HFFc6 (cell line): ENCODE data around the gene HMGXB3. TPM values are rescaled to one million over a fixed set of nuclear protein-coding genes. Genes with fewer than 3 reads are reported as not detected.

Source experiments
- DNase-seq: peaks from one replicate; pipeline ENCODE4 v3.0.0-alpha.2; 2018
- H3K27ac Mint-ChIP-seq: 2 replicates; pipeline ENCODE4 v1.8.0; 2020; ENCODE audit warnings: mild to moderate bottlenecking, mixed read lengths
- H3K27me3 Mint-ChIP-seq: 2 replicates; pipeline ENCODE4 v1.8.0; 2021; ENCODE audit warnings: mild to moderate bottlenecking, moderate library complexity, mixed read lengths; ENCODE audit not compliant: insufficient read depth
- H3K36me3 Mint-ChIP-seq: 2 replicates; pipeline ENCODE4 v1.8.0; 2021; ENCODE audit warnings: low read depth, mixed read lengths
- H3K4me1 Mint-ChIP-seq: 2 replicates; pipeline ENCODE4 v1.8.0; 2020; ENCODE audit warnings: low read depth, mixed read lengths
- H3K4me3 Mint-ChIP-seq: 2 replicates; pipeline ENCODE4 v1.8.0; 2020; ENCODE audit warnings: mild to moderate bottlenecking, moderate library complexity, mixed read lengths
- H3K9me3 Mint-ChIP-seq: 2 replicates; pipeline ENCODE4 v1.8.0; 2020; ENCODE audit warnings: mild to moderate bottlenecking, mixed read lengths
- total RNA-seq, 6 experiments: library from RNA; stranded (reverse); fragmentation: NEBNext Ultra II Directional; extraction: Animal tissue kit (Norgen Biotek cat#: 25700); gene quantifications; 2 replicates in 1 of 6; 3 replicates in 5 of 6; pipeline ENCODE4 v1.2.3, GENCODE V29; 2021
- TF ChIP-seq, protein P1 (sequence below): fragments of 200-600 bp; sonication (generic); IDR thresholded peaks from 2 replicates; pipeline ENCODE4 v1.5.0; 2021; ENCODE audit warnings: antibody characterized with exemption, mild to moderate bottlenecking

Gene HMGXB3
- total RNA-seq, 6 experiments from 2014 or later = 38.2 to 42.5 (median 40.5) TPM

GRCh38 chr5:149975409-149975808 lies 25.1 kb upstream of the HMGXB3 start:
- no peak overlapping the region for H3K4me3 Mint-ChIP-seq
- no peaks in the 10 kb centered on the region for H3K27me3 Mint-ChIP-seq
- no peak overlapping the region for H3K27ac Mint-ChIP-seq
- TF ChIP-seq, protein P1, sequence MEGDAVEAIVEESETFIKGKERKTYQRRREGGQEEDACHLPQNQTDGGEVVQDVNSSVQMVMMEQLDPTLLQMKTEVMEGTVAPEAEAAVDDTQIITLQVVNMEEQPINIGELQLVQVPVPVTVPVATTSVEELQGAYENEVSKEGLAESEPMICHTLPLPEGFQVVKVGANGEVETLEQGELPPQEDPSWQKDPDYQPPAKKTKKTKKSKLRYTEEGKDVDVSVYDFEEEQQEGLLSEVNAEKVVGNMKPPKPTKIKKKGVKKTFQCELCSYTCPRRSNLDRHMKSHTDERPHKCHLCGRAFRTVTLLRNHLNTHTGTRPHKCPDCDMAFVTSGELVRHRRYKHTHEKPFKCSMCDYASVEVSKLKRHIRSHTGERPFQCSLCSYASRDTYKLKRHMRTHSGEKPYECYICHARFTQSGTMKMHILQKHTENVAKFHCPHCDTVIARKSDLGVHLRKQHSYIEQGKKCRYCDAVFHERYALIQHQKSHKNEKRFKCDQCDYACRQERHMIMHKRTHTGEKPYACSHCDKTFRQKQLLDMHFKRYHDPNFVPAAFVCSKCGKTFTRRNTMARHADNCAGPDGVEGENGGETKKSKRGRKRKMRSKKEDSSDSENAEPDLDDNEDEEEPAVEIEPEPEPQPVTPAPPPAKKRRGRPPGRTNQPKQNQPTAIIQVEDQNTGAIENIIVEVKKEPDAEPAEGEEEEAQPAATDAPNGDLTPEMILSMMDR = no peak
- no peaks in the 10 kb centered on the region for H3K9me3 Mint-ChIP-seq
- DNase-seq = no peak
- H3K4me1 Mint-ChIP-seq = peaks cover 12% of the 10 kb centered on the region
- peaks cover 4% of the 10 kb centered on the region for H3K36me3 Mint-ChIP-seq

DNA sequence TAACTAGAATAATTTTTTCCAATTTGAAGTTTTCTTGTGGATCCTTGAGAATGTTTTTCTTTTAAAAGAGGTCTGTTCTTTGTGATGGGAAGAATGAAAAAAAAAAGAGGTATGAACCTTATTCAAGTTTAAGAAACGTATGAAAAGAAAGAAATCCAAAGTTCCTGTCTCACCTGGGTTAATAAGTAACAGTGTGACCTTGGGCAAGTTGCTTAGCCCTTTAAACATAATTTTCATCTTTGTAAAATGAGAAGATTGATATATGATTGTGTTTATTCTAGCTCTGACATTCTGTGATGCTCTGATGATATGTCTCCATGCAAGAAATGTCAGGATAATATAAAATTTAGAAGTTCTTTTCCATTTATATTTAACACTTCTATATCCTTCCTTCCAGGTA lies 20.6 kb upstream of the HMGXB3 start:
- Mint-ChIP-seq H3K4me3 (no peak overlapping the region), H3K4me1 (peaks cover 12% of the 10 kb centered on the region), H3K9me3 (no peaks in the 10 kb centered on the region), H3K36me3 (peaks cover 9% of the 10 kb centered on the region), H3K27ac (no peak overlapping the region), H3K27me3 (no peaks in the 10 kb centered on the region)
- no peak for DNase-seq
- TF ChIP-seq, protein P1 = no peak

DNA sequence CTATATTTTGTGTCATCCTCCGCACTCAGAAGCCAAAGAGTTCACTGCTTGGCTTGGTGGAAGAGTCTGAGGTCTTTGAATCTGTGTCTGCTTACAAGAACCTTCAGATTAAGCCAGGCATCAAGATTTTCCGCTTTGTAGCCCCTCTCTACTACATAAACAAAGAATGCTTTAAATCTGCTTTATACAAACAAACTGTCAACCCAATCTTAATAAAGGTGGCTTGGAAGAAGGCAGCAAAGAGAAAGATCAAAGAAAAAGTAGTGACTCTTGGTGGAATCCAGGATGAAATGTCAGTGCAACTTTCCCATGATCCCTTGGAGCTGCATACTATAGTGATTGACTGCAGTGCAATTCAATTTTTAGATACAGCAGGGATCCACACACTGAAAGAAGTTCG lies 19.3 kb upstream of the HMGXB3 start:
- TF ChIP-seq, protein P1 = no peak
- DNase-seq = no peak
- no peak overlapping the region for H3K4me3 Mint-ChIP-seq
- H3K27ac Mint-ChIP-seq = no peak overlapping the region
- H3K27me3 Mint-ChIP-seq = no peaks in the 10 kb centered on the region
- H3K36me3 Mint-ChIP-seq = peaks cover 9% of the 10 kb centered on the region
- peaks cover 7% of the 10 kb centered on the region for H3K4me1 Mint-ChIP-seq
- no peaks in the 10 kb centered on the region for H3K9me3 Mint-ChIP-seq

- no peak for DNase-seq
- no peaks in the 10 kb centered on the region for H3K4me1 Mint-ChIP-seq
- H3K27ac Mint-ChIP-seq = no peak overlapping the region
- no peak overlapping the region for H3K4me3 Mint-ChIP-seq
- H3K36me3 Mint-ChIP-seq = peaks cover 7% of the 10 kb centered on the region
- H3K27me3 Mint-ChIP-seq = no peaks in the 10 kb centered on the region
- TF ChIP-seq, protein P1 = no peak
- no peaks in the 10 kb centered on the region for H3K9me3 Mint-ChIP-seq
Observed at GRCh38 chr5:149982505-149982904, 18.0 kb upstream of the HMGXB3 start.

DNA sequence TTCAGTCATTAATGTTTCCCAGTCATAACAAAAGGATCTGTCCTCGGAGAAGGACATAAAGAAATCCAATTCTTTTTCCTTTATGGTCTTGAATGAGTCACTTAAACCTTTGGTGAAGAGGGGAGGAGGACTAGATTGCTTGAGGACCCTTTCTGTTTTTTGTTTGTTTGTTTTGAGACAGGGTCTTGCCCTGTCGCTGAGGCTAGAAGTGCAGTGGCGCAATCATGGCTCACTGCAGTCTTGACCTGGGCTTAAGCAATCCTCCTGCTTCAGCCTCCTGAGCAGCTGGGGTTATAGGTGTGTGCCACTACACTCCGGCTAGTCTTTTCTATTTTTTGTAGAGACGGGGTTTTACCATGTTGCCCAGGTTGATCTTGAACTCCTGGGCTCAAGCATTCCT lies 12.4 kb upstream of the HMGXB3 start:
- peaks cover 10% of the 10 kb centered on the region for H3K4me1 Mint-ChIP-seq
- TF ChIP-seq, protein P1 = no peak
- H3K9me3 Mint-ChIP-seq = no peaks in the 10 kb centered on the region
- H3K36me3 Mint-ChIP-seq = no peaks in the 10 kb centered on the region
- no peaks in the 10 kb centered on the region for H3K27me3 Mint-ChIP-seq
- no peak overlapping the region for H3K4me3 Mint-ChIP-seq
- DNase-seq = no peak
- H3K27ac Mint-ChIP-seq = no peak overlapping the region
